Aorta (tissue), 5 donors: ENCODE results near the gene DAPK1. TPM values are rescaled to one million over a fixed set of nuclear protein-coding genes. Genes with fewer than 3 reads are reported as not detected.

Source experiments
- ATAC-seq: fragments of 200-7000 bp; cut with Tn5 transposase; one replicate; pipeline ENCODE4 v1.9.1; 2022; ENCODE audit warnings: moderate library complexity; ENCODE audit not compliant: low FRiP score
- DNase-seq, 2 donors: peaks; one replicate each; pipeline ENCODE4 v3.0.0-alpha.2; 2020
- H3K27ac ChIP-seq, 2 donors: one replicate each; pipeline ENCODE4 v1.5.1; 2013; ENCODE audit warnings: low read length in 2 of 2, mild to moderate bottlenecking in 2 of 2, moderate library complexity in 2 of 2, control low read depth in 1 of 2, inconsistent platforms in 1 of 2, low read depth in 1 of 2
- H3K27me3 ChIP-seq, 2 donors: one replicate each; pipeline ENCODE4 v1.6.1; 2013; ENCODE audit warnings: control low read depth in 1 of 2, low read length in 1 of 2, mild to moderate bottlenecking in 1 of 2, moderate library complexity in 1 of 2; ENCODE audit not compliant: insufficient read depth in 2 of 2, control insufficient read depth in 1 of 2
- H3K36me3 ChIP-seq, 2 donors: one replicate each; pipeline ENCODE4 v1.6.1; 2013; ENCODE audit warnings: control low read depth in 1 of 2, low read length in 1 of 2, mild to moderate bottlenecking in 1 of 2; ENCODE audit not compliant: insufficient read depth in 2 of 2, control insufficient read depth in 1 of 2
- H3K4me1 ChIP-seq, 2 donors: one replicate each; pipeline ENCODE4 v1.6.1; 2013; ENCODE audit warnings: low read length in 2 of 2, control low read depth in 1 of 2, mild to moderate bottlenecking in 1 of 2, moderate library complexity in 1 of 2; ENCODE audit not compliant: insufficient read depth in 2 of 2, control insufficient read depth in 1 of 2
- H3K4me3 ChIP-seq, 2 donors: one replicate each; pipeline ENCODE4 v1.5.1; 2013; ENCODE audit warnings: low read length in 2 of 2, control low read depth in 1 of 2, mild to moderate bottlenecking in 1 of 2
- H3K9me3 ChIP-seq: one replicate; pipeline ENCODE4 v1.6.1; 2013; ENCODE audit warnings: mild to moderate bottlenecking, low read length; ENCODE audit not compliant: control insufficient read depth
- WGBS, 2 donors: extraction: QIAGEN DNeasy Blood & Tissue Kit; methylation state at CpG; one replicate each; pipeline ENCODE4 v1.1.7; 2013; 5-methylcytosine and 5-hydroxymethylcytosine counted together
- intact Hi-C, 2 donors: fragments of 100-400 bp; cut with DNase I; formaldehyde crosslinking; loops; one replicate each; pipeline versions ENCODE4 v1.14.2 to v1.15.0; 2022
- polyA plus RNA-seq, 2 donors: library from polyadenylated mRNA; stranded (reverse); fragments of 200-250 nt; gene quantifications; one replicate each; pipeline ENCODE4 v1.2.3, GENCODE V29; 2013
- total RNA-seq, 2 donors: library from RNA; stranded (reverse); fragmentation: NEBNext Ultra II Directional; extraction: Animal tissue kit (Norgen Biotek cat#: 25700); gene quantifications; one replicate each; pipeline ENCODE4 v1.2.1, GENCODE V29; 2021
- donor health status: healthy with polysubstance abuse.
- donor health status: Bipolar disorder and iron deficiency.
- donor health status: DM: no; HTN: no; CAD: no.
- donor health status: DM: no; HTN: no; CAD: no.
- donor health status: DM: yes; HTN: yes; CAD: no.

Gene DAPK1
- total and polyA plus RNA-seq, 4 donors = 6.5 to 41.7 (median 21.7) TPM

GRCh38 chr9:87569008-87569509 lies 71.4 kb downstream of the DAPK1 start:
- Histone ChIP-seq H3K27ac (no peak overlapping the region), H3K36me3 (no peaks in the 10 kb centered on the region), H3K4me1 (no peaks in the 10 kb centered on the region), H3K27me3 (no peaks in the 10 kb centered on the region), H3K4me3 (no peak overlapping the region), H3K9me3 (no peaks in the 10 kb centered on the region)
- DNase-seq (no peak), ATAC-seq (no peak)
- 80% methylated on average over 6 of the region's 6 CpGs for WGBS, 2 donors
- intact Hi-C loops = no loop called here

GRCh38 chr9:87569518-87569917 lies 71.9 kb downstream of the DAPK1 start:
- Histone ChIP-seq H3K4me3 (no peak overlapping the region), H3K36me3 (no peaks in the 10 kb centered on the region), H3K27me3 (no peaks in the 10 kb centered on the region), H3K9me3 (no peaks in the 10 kb centered on the region), H3K27ac (no peak overlapping the region), H3K4me1 (no peaks in the 10 kb centered on the region)
- WGBS, 2 donors = 5 to 8% methylated on average over 5 of the region's 5 CpGs
- DNase-seq (no peak), ATAC-seq (no peak)
- intact Hi-C loops = no loop called here

GRCh38 chr9:87570000-87570908 lies 72.6 kb downstream of the DAPK1 start:
- Histone ChIP-seq H3K9me3 (no peaks in the 10 kb centered on the region), H3K27ac (no peak overlapping the region), H3K4me1 (no peaks in the 10 kb centered on the region), H3K4me3 (no peak overlapping the region), H3K27me3 (no peaks in the 10 kb centered on the region), H3K36me3 (no peaks in the 10 kb centered on the region)
- intact Hi-C loops = no loop called here
- ATAC-seq = no peak
- WGBS, 2 donors = 55 to 75% methylated on average over 3 of the region's 3 CpGs
- DNase-seq = no peak

GRCh38 chr9:87572719-87573118 lies 75.1 kb downstream of the DAPK1 start:
- no peak overlapping the region for H3K4me3 ChIP-seq
- no peaks in the 10 kb centered on the region for H3K36me3 ChIP-seq
- intact Hi-C loops = no loop called here
- H3K27ac ChIP-seq = no peak overlapping the region
- ATAC-seq (no peak), DNase-seq (no peak)
- no peaks in the 10 kb centered on the region for H3K4me1 ChIP-seq
- WGBS, 2 donors = 94 to 96% methylated on average over 6 of the region's 6 CpGs
- no peaks in the 10 kb centered on the region for H3K9me3 ChIP-seq
- no peaks in the 10 kb centered on the region for H3K27me3 ChIP-seq

- no peak overlapping the region for H3K27ac ChIP-seq
- H3K36me3 ChIP-seq = no peaks in the 10 kb centered on the region
- H3K9me3 ChIP-seq = no peaks in the 10 kb centered on the region
- ATAC-seq (no peak), DNase-seq (no peak)
- no peaks in the 10 kb centered on the region for H3K27me3 ChIP-seq
- 80 to 92% methylated on average over 1 of the region's 1 CpG for WGBS, 2 donors
- no peaks in the 10 kb centered on the region for H3K4me1 ChIP-seq
- intact Hi-C loops = no loop called here
- no peak overlapping the region for H3K4me3 ChIP-seq
Measured at GRCh38 chr9:87573841-87574342, 76.2 kb downstream of the DAPK1 start.

GRCh38 chr9:87577746-87578145 lies 80.1 kb downstream of the DAPK1 start:
- H3K4me1 ChIP-seq = no peaks in the 10 kb centered on the region

GRCh38 chr9:87578625-87579024 lies 81.0 kb downstream of the DAPK1 start:
- Histone ChIP-seq H3K4me1 (no peaks in the 10 kb centered on the region), H3K36me3 (no peaks in the 10 kb centered on the region), H3K9me3 (no peaks in the 10 kb centered on the region), H3K27ac (no peak overlapping the region), H3K4me3 (no peak overlapping the region), H3K27me3 (no peaks in the 10 kb centered on the region)
- WGBS, 2 donors = 86 to 87% methylated on average over 2 of the region's 2 CpGs
- intact Hi-C loops = no loop called here
- no peak for DNase-seq
- ATAC-seq = no peak

More at GRCh38 chr9:87577746-87578145, 80.1 kb downstream of the DAPK1 start:
- H3K27ac ChIP-seq = no peak overlapping the region
- no peaks in the 10 kb centered on the region for H3K27me3 ChIP-seq
- no peaks in the 10 kb centered on the region for H3K36me3 ChIP-seq
- ATAC-seq = no peak
- no peak overlapping the region for H3K4me3 ChIP-seq
- DNase-seq = no peak
- intact Hi-C loops = no loop called here
- no peaks in the 10 kb centered on the region for H3K9me3 ChIP-seq
- 93 to 96% methylated on average over 7 of the region's 7 CpGs for WGBS, 2 donors

- intact Hi-C loops = no loop called here
- Histone ChIP-seq H3K27me3 (no peaks in the 10 kb centered on the region), H3K4me3 (no peak overlapping the region), H3K36me3 (no peaks in the 10 kb centered on the region), H3K9me3 (no peaks in the 10 kb centered on the region), H3K4me1 (no peaks in the 10 kb centered on the region), H3K27ac (no peak overlapping the region)
- ATAC-seq = no peak
- WGBS, 2 donors = 91 to 92% methylated on average over 2 of the region's 2 CpGs
- DNase-seq = no peak
Measured at GRCh38 chr9:87579781-87580541, 82.3 kb downstream of the DAPK1 start.
